ENCODE measurements around the gene CILP2.

DNA sequence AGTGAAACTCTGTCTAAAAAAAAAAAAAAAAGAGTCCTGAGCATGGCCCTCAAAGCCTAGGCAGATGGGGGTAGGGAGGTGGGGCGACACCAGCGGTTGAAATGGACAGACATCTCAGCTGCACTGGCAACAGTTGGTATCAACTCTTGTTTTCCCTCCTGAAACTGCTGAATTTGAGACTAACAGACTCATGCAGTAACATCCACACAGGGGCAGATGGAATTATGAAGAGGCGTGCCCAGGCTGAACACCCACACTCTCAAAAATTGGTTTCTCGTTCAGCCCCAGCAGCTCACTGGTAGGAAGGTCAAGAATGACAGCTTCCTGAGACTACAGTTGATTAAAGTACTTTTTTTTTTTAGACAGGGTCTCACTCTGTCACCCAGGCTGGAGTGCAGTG, 56.3 kb downstream of the CILP2 start:
- no peak for TF ChIP-seq NR3C1 (CRISPR knock-in tag; IDR thresholded peaks at IDR 0.05)
- no peak for TF ChIP-seq GTF2A2 (tag; IDR thresholded peaks at IDR 0.05)
- no peak for TF ChIP-seq XRCC4 (IDR thresholded peaks at IDR 0.05; ENCODE audit: extremely low read depth, insufficient read depth, insufficient read length)

Data from K562 (cell line).